Upper lobe of left lung (tissue), 6 donors: ENCODE results near the gene OGT. TPM values are rescaled to one million over a fixed set of nuclear protein-coding genes. Genes with fewer than 3 reads are reported as not detected.

Experiments used
- ATAC-seq, 2 donors: fragments of 200-7000 bp; cut with Tn5 transposase; one replicate each; pipeline ENCODE4 v1.9.1; 2022; ENCODE audit warnings: mild to moderate bottlenecking in 2 of 2, moderate library complexity in 2 of 2; ENCODE audit not compliant: low FRiP score in 2 of 2
- DNase-seq, 2 donors: peaks; one replicate each; pipeline ENCODE4 v3.0.0-alpha.2; 2019 to 2020
- H3K27ac ChIP-seq, 4 donors: fragments of 200-600 bp; sonication (generic); one replicate each; pipeline ENCODE4 v1.5.1; 2016 to 2019
- H3K27me3 ChIP-seq, 4 donors: fragments of 200-600 bp; sonication (generic); one replicate each; pipeline ENCODE4 v1.5.1; 2017 to 2019
- H3K36me3 ChIP-seq, 4 donors: fragments of 200-600 bp; sonication (generic); one replicate each; pipeline ENCODE4 v1.5.1; 2016 to 2019
- H3K4me1 ChIP-seq, 4 donors: fragments of 200-600 bp; sonication (generic); one replicate each; pipeline ENCODE4 v1.5.1; 2018 to 2019
- H3K4me3 ChIP-seq, 4 donors: fragments of 200-600 bp; sonication (generic); one replicate each; pipeline ENCODE4 v1.5.1; 2017 to 2019; ENCODE audit warnings: mild to moderate bottlenecking in 2 of 4, moderate library complexity in 1 of 4
- H3K9me3 ChIP-seq, 4 donors: fragments of 200-600 bp; sonication (generic); one replicate each; pipeline ENCODE4 v1.5.1; 2018 to 2019
- CTCF ChIP-seq, 6 experiments: fragments of 450-650 bp in 4 of 6; fragments of 200-600 bp in 2 of 6; sonication (generic) in 2 of 6; IDR thresholded peaks; one replicate each; pipeline ENCODE4 v1.5.1; 2016 to 2019; ENCODE audit warnings: antibody characterized with exemption in 6 of 6
- EP300 ChIP-seq, 4 donors: sonication (generic); formaldehyde crosslinking; IDR thresholded peaks; one replicate each; pipeline ENCODE4 v1.5.1; 2017; ENCODE audit warnings: antibody characterized with exemption in 4 of 4, control low read depth in 2 of 4
- POLR2A ChIP-seq, 4 donors: fragments of 450-650 bp; IDR thresholded peaks; one replicate each; pipeline ENCODE4 v1.5.1; 2016 to 2017; ENCODE audit warnings: antibody characterized with exemption in 4 of 4, mild to moderate bottlenecking in 2 of 4
- POLR2AphosphoS5 ChIP-seq, 2 donors: sonication (generic); formaldehyde crosslinking; IDR thresholded peaks; one replicate each; pipeline ENCODE4 v1.5.1; 2017; ENCODE audit warnings: antibody characterized with exemption in 2 of 2
- WGBS, 2 donors: methylation state at CpG; one replicate each; pipeline ENCODE4 v1.1.5; 2017 to 2018; 5-methylcytosine and 5-hydroxymethylcytosine counted together
- small RNA-seq, 4 donors: library from RNA; depleted of rRNA; stranded (forward); fragments of <200 nt; gene quantifications; one replicate each; pipeline ENCODE3, GENCODE V24; 2016
- total RNA-seq, 6 donors: library from RNA; depleted of rRNA in 4 of 6; stranded (reverse); fragments of >200 nt in 4 of 6; gene quantifications; one replicate each; pipeline versions ENCODE4 v1.1.0 to v1.2.1, GENCODE V29; 2016 to 2021
- donor health status: DM: no; HTN: no; CAD: no; lungs with moderate emphysema.
- donor health status: DM: no; HTN: yes; CAD: no; lungs with severe emphysema.

Gene OGT
- total RNA-seq, 6 donors from 2014 or later: 88.3 to 315 (median 159) TPM

- Histone ChIP-seq H3K27me3 (peaks cover 0 to 4% (median 0%) of the 10 kb centered on the region in 4 donors), H3K4me1 (peaks cover 11 to 32% (median 20%) of the 10 kb centered on the region in 4 donors), H3K4me3 (no peak overlapping the region), H3K9me3 (no peaks in the 10 kb centered on the region), H3K27ac (peak overlapping the region; percentile 75 to 86 (median 77)), H3K36me3 (no peaks in the 10 kb centered on the region)
- TF ChIP-seq POLR2AphosphoS5 (IDR thresholded peaks at IDR 0.05) (no peak), EP300 (IDR thresholded peaks at IDR 0.05) (no peak), CTCF (IDR thresholded peaks at IDR 0.05) (peak in 4 of 6 experiments; percentile 23 to 42 (median 26)), POLR2A (IDR thresholded peaks at IDR 0.05) (no peak)
- 17% methylated on average over 9 of the region's 13 CpGs; no CpG with 5 or more reads in 1 of the 2 donors for WGBS, 2 donors
- DNase-seq: peak in 1 of 2 donors; percentile 87
- peak; percentile 84 to 93 for ATAC-seq
These were observed 89.9 kb downstream of the OGT start for GRCh38 chrX:71622576-71623450.

DNA sequence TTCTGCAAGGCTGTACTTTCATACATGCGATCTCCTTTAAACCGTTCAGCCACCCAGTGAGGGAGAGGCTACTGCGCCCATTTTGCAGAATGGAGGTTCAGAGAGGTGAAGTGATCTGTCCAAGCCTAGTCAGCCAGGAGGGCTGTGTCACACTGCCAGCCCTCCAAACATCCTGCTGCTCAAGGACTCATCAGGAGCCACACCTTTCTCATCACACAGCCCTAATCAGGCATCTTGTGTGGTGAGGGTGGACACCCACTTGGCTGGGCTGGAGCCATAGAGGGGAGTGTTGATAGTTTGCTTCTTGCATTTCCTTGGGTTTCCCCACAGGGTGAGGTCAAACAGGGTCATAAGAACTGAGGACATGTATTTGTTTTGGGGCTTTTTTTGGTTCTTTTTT, 90.8 kb downstream of the OGT start:
- DNase-seq: no peak
- peak overlapping the region; percentile 75 to 86 (median 77) for H3K27ac ChIP-seq
- no peaks in the 10 kb centered on the region for H3K9me3 ChIP-seq
- H3K4me1 ChIP-seq: peaks cover 11 to 32% (median 19%) of the 10 kb centered on the region in 4 donors
- H3K4me3 ChIP-seq: no peak overlapping the region
- no peak for ATAC-seq
- TF ChIP-seq EP300 (IDR thresholded peaks at IDR 0.05): no peak
- TF ChIP-seq POLR2A (IDR thresholded peaks at IDR 0.05): no peak
- no peak for TF ChIP-seq CTCF (IDR thresholded peaks at IDR 0.05)
- no peak for TF ChIP-seq POLR2AphosphoS5 (IDR thresholded peaks at IDR 0.05)
- 86% methylated on average over 3 of the region's 3 CpGs; no CpG with 5 or more reads in 1 of the 2 donors for WGBS, 2 donors
- no peaks in the 10 kb centered on the region for H3K27me3 ChIP-seq
- no peaks in the 10 kb centered on the region for H3K36me3 ChIP-seq

DNA sequence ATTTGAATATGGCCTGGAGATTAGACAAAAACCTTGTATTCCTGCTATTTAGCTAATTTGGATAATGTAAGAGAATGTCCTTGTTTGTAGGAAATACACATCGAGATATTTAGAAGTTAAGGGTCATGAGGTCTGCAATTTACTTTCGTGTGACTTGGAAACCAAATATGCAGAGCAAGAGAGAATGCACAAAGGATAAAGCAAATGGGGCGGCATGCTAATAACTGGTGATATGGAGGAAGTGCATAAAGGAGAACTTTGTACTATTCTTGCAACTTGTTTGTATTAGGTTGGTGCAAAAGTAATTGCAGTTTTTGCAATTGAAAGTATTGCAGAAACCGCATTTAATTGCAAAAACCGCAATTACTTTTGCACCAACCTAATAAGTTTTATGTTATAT, 92.6 kb downstream of the OGT start:
- no peaks in the 10 kb centered on the region for H3K9me3 ChIP-seq
- ATAC-seq (no peak), DNase-seq (no peak)
- H3K27me3 ChIP-seq: no peaks in the 10 kb centered on the region
- no peak overlapping the region for H3K4me3 ChIP-seq
- WGBS, 2 donors: 88 to 89% methylated on average over 5 of the region's 5 CpGs
- H3K27ac ChIP-seq: no peak overlapping the region
- no peaks in the 10 kb centered on the region for H3K36me3 ChIP-seq
- TF ChIP-seq POLR2AphosphoS5 (IDR thresholded peaks at IDR 0.05): no peak
- no peak for TF ChIP-seq CTCF (IDR thresholded peaks at IDR 0.05)
- no peak for TF ChIP-seq POLR2A (IDR thresholded peaks at IDR 0.05)
- no peak for TF ChIP-seq EP300 (IDR thresholded peaks at IDR 0.05)
- peaks cover 11 to 32% (median 18%) of the 10 kb centered on the region in 4 donors for H3K4me1 ChIP-seq

Small RNA genes lying within 50 kb of the gene (small RNA-seq; reads per million reads assigned to genes)
- gene RF00019: 0 reads per million in 4 donors

Other genes with a start within 250 kb of the OGT start
- 100 to 1,000 TPM; 210 to 294 (median 239) TPM for gene NONO, start 249.5 kb upstream of the OGT start, total RNA-seq
- gene ITGB1BP2, start 231.4 kb upstream of the OGT start, total RNA-seq: 1 to 10 TPM in 3 of 6 donors, under 1 TPM in 2, not detected in 1; 0.67 to 3.2 (median 1.6) TPM
- gene TAF1, start 166.7 kb upstream of the OGT start, total RNA-seq: 100 to 1,000 TPM in 1 of 6 donors, 10 to 100 TPM in 5; 29.3 to 307 (median 55.3) TPM
- gene GCNA, start 45.3 kb downstream of the OGT start, total RNA-seq: 1 to 10 TPM; 1.1 to 7.3 (median 2.9) TPM
- gene CXCR3, start 85.4 kb downstream of the OGT start, total RNA-seq: 1 to 10 TPM in 2 of 6 donors, under 1 TPM in 3, not detected in 1; 0.76 to 5.2 (median 0.97) TPM
- not detected for gene CXorf49, start 185.2 kb downstream of the OGT start, total RNA-seq
- gene CXorf49B, start 230.2 kb downstream of the OGT start, total RNA-seq: not detected